GM19452 (cell line): ENCODE data around the gene EAPP.
"Not testable (repeated sequence)": the region's sequence is repeated elsewhere in the genome, so short reads cannot be mapped to it uniquely, and the experiment has no call there.

Experiments used
- ATAC-seq: cut with Tn5 transposase; IDR thresholded peaks from one replicate; pipeline ENCODE4 v1.9.1; 2021; ENCODE audit not compliant: unreplicated experiment

Gene EAPP

GRCh38 chr14:34538871-34539406 is 562 bp downstream of the EAPP start:
- no peak for ATAC-seq

- not testable (repeated sequence) for ATAC-seq
Observed at GRCh38 chr14:34538096-34538495, 1.4 kb downstream of the EAPP start.

- no peak for ATAC-seq
Observed at GRCh38 chr14:34537677-34538009, 1.9 kb downstream of the EAPP start.

DNA sequence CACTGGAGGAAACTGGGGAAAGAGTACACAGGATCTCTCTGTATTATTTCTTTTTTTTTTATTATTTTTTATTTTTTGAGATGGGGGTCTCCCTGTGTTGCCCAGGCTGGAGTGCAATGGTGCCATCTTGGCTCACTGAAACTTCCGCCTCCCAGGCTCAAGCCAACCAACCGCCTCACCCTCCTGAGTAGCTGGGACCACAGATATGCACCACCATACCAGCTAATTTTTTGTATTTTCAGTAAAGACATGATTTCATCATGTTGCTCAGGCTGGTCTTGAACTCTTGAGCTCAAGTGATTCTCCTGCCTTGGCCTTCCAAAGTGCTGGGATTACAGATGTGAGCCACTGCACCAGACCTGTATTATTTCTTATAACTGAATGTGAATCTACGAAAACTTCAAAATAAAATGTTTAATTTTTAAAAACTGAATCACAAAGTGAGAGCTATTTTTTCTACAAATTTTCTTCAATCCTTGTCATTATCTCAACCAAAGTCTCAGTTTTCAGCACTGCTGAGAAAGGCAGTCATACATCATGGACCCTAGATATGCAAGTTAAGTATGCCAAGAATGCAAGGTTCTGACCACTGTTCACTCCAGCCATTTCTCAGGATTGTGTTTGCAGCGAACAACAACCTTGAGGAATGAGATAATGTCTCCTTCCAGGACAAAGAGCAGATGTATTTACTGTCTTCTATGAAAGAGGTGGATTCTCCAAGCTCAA is 2.4 kb downstream of the EAPP start:
- ATAC-seq, result no peak

DNA sequence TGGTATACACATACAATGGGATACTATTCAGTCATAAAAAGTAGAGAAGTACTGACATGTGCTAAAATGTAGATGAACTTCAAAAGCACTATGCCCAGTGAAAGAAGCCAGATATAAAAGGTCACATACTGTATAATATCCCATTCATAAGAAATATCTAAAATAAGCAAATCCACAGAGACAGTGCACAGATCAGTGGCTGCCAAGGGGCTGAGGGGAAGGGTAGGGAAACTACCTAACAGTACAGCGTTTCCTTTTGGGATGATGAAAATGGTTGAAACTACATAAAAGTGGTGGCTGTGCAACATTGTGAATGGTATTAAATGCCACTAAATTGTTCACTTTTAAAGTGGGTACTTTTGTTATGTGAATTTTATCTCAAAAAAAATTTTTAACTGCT is 11.9 kb downstream of the EAPP start:
- ATAC-seq, result no peak

DNA sequence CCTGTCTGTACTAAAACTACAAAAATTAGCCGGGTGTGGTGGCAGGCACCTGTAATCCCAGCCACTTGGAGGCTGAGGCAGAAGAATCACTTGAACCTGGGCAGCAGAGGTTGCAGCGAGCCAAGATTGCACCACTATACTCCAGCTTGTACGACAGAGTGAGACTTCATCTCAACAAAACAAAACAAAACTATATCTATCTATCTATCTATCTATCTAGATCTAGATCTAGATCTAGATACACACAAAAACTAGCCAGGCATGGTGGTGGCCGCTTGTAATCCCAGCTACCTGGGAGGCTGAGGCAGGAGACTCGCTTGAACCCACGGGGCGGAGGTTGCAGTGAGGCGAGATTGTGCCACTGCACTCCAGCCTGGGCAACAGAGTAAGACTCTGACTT is 15.3 kb downstream of the EAPP start:
- ATAC-seq, result not testable (repeated sequence)

DNA sequence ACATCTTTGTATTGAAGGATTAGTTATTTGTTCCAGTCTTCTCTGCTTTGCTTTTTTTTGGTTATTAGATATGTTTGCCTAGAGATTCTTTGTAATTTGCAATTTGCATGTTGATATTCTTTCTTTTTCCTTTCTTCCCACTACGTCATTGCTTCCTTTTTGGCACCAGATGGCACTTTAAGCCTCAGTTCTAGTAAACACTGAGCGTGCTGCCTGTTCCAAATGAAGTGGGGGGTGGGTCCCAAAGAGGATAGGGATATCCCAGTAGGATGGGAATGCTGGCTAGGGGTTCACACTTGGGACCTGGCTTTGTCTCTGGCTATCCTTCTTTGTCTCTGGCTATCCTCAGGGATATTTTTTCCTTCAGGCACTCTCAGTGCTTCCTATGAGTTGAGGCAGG is 17.0 kb downstream of the EAPP start:
- ATAC-seq, result no peak

DNA sequence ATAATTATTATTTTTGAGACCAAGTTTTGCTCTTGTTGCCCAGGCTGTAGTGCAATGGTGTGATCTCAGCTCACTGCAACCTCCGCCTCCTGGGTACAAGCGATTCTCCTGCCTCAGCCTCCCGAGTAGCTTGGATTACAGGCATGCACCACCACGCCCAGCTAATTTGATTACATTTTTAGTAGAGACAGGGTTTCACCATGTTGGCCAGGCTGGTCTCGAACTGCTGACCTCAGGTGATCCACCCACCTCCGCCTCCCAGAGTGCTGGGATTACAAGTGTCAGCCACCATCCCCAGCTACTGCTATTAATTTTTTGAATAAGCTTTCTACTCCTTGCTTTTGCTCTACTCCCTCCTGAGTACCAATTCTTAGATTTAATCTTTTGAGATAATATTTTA is 18.4 kb downstream of the EAPP start:
- ATAC-seq, result not testable (repeated sequence)

GRCh38 chr14:34520304-34520970 is 19.1 kb downstream of the EAPP start:
- not testable (repeated sequence) for ATAC-seq

DNA sequence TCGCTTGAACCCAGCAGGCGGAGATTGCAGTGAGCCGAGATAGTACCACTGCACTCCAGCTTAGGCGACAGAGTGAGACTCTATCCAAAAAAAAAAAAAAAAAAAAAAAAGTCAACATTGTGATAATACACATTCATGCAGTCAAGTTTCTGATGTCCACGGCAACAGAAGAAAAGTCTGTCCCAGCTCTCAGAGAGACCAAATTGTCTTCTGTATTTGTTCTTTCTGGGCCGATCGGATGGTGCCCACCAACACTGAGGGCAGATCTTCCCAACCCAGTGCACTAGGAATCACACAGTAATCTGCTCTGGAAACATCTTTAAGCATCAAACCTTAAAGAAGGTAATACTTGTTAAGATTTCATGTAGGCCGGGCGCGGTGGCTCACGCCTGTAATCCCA is 31.6 kb downstream of the EAPP start:
- no peak for ATAC-seq

GRCh38 chr14:34507459-34507858 is 32.0 kb downstream of the EAPP start:
- no peak for ATAC-seq

DNA sequence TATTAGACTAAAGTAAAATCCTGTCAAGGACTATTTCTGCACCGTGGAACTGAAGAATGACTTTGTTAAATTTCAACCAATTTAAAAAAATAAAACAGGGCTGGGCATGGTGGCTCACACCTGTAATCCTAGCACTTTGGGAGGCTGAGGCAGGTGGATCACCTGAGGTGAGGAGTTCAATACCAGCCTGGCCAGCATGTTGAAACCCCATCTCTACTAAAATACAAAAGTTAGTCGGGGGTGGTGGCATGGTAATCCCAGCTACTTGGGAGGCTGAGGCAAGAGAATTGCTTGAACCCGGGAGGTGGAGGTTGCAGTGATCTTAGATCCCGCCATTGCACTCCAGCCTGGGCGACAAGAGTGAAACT is 34.4 kb downstream of the EAPP start:
- not testable (repeated sequence) for ATAC-seq

DNA sequence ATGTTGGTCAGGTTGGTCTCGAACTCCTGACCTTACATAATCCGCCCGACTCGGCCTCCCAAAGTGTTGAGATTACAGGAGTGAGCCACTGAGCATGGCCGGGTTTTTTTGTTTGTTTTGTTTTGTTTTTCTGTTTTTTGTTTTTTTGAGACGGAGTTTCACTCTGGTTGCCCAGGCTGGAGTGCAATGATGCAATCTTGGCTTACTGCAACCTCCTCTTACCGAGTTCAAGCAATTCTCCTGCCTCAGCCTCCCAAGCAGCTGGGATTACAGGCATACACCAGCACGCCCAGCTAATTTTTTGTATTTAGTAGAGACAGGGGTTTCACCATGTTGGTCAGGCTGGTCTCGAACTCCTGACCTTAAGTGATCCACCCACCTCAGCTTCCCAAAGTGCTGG is 35.5 kb downstream of the EAPP start:
- ATAC-seq, result not testable (repeated sequence)

DNA sequence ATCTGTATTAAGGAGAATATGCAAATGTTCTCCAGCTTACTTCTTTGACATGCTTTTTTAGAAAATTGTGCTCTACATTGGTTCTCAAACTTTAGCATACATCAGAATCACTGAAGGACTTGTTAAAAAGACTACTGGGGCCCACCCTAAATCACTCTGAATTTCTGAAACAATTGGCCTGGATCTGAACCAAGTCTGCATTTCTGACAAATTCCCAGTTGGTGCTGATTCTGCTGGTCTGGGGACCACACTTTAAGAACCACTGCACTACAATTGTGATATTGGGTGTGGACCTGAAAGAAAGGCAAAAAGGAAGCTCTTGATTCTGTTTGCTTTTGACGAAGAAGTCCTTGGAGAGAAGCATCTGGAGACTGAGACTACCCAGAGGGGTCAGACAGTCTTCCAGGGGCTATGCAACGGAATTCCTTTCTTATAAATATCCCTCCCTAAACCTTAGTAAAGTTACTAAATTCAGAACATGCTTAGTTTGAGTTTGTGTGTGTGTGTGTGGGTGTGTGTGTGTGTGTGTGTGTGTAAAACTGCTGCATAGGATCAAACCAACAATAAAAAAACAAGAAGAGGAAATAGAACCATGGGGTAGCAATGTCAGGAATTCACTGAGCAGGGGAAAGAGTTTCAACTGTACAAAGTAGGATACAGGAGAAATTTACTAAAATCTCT is 36.8 kb downstream of the EAPP start:
- no peak for ATAC-seq

- no peak for ATAC-seq
Observed at GRCh38 chr14:34502001-34502400, 37.5 kb downstream of the EAPP start.

- ATAC-seq, result no peak
Observed at GRCh38 chr14:34501004-34501580, 38.4 kb downstream of the EAPP start.

DNA sequence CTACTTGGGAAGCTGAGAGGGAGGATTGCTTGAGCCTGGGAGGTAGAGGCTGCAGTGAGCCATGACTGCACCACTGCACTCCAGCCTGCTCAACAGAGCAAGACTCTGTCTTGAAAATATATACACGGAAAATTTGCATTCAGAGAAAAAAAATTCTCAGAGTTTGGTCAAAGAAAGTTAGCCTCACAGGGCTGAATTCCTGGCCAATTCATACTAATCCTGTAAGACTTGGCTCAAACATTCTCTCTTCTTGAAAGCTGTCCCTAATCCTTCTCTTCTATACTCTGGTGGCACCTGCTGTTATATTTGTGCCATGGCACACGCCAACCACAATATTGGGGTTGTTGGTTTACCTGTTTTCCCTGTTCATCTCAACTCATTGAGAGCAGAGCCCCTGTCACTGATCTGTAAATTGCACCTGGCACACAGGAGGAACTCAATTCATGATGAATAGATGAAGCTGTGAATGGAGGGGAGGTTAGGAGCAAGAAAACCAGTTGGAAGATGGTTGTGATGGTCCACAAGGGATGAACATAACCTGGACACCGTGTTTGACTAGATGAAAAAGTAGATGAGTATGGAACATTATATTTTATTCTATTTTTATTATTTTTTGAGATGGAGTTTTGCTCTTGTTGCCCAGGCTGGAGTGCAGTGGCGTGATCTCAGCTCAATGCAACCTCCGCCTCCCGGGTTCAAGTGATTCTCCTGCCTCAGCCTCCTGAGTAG is 40.7 kb downstream of the EAPP start:
- no peak for ATAC-seq

DNA sequence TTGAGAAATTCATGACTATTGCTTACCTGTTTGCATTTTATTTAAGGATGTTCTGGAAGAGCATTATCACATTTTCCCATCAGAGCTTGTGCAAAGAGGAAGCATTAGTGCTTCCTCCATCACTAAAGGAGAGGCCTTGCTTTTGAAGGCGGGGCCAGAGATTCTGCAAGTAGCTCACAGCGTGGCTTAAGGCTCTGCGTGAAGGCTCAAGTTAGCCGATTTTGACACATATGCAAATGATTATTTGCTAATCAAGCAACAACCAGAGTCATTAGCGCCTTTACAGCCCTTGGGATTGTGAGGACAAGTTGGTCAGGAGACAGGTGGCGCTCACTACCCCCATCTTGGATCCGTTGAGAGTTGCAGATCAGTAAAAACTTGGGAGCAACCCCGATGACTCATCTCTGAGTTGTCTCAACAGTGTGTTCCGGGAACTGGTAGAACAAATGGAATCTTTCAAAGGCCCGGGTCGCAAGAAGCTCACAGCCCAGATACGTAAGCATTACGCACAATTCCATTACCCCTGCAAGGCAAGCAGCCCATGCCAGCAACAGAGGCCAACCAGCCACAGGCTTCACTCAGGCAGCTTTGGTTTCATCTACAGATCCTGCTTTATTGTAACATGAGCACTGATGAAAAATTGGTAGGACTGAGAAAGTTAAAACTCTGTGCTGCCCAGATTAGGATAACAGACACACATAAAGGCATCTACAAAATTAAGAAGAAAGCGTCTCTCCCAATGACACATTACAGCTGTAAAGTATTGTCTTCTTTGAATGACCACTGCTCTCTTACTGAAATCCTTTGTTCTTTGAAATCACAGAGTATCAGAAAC is 42.6 kb downstream of the EAPP start:
- ATAC-seq, result no peak

DNA sequence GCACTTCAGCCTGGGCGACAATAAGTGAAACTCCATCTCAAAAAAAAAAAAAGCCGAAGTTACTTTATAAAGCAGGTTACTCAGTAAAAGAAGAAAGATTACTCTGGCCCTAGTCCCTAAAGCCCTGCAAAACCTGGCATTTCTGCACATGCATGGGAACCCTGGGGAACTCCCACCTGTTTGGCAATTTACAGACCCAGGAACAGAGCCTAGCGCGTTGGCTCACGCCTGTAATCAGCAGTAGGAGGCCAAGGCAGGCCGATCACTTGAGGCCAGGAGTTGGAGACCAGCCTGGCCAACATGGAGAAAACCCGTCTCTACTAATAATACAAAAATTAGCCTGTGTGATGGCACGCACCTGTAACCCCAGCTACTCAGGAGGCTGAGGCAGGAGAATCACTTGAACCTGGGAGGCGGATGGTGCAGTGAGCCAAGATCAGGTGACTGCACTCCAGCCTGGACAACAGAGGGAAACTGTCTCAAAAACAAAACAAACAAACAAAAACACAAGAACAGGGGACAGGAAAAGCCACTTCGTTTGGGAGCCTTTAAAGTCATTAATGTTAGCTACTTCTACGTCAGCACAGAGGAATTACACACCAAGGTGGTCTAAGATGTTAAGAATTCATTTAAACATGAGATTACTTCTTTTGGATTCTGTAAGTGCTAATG is 43.4 kb downstream of the EAPP start:
- ATAC-seq, result no peak

GRCh38 chr14:34489324-34489723 is 50.2 kb downstream of the EAPP start:
- ATAC-seq, result no peak
